ENCODE measurements around the gene TEAD3. TPM values are rescaled to one million over a fixed set of nuclear protein-coding genes. Genes with fewer than 3 reads are reported as not detected.
A peak's percentile ranks its signal among the peaks of the same experiment; 100 is the strongest.

The TEAD3 gene
- total and polyA plus RNA-seq, 2 of the 4 experiments (the other 2 are of a cell fraction): 5.2 to 28.0 TPM

GRCh38 chr6:35427851-35428321, 69.0 kb downstream of the TEAD3 start:
- peaks cover 6% of the 10 kb centered on the region for H3K9me3 ChIP-seq (ENCODE audit: control insufficient read depth, insufficient read depth, low read length)
- H3K9me1 ChIP-seq (ENCODE audit: insufficient read depth, low read length): peaks cover 34% of the 10 kb centered on the region
- H2BK15ac ChIP-seq (ENCODE audit: low read depth, low read length): peak overlapping the region; percentile 96; the same call in 2 of the 3 replicates
- H2AFZ ChIP-seq (replicated peaks; ENCODE audit: low read length, poor library complexity): peak overlapping the region; percentile 73
- H2BK20ac ChIP-seq (ENCODE audit: low read depth, low read length): peak overlapping the region; percentile 99
- H2BK120ac ChIP-seq (ENCODE audit: low read depth, low read length): peak overlapping the region; percentile 100
- H2AK9ac ChIP-seq (replicated peaks; ENCODE audit: low read depth, low read length, poor library complexity): peak overlapping the region; percentile 97
- CTCF ChIA-PET: interaction anchor here (0.9 to 2.9 kb wide), 3 partner anchors 8 to 36 kb away, joined by 3 to 8 read pairs (median 4); no protein-coding TSS in a partner anchor
- H3K4me3 ChIP-seq (ENCODE audit: insufficient read depth, low read depth, low read length): no peak overlapping the region
- no TSS peak for BruUV-seq (replicated peaks)
- no CpG with 5 or more reads among the region's 9 CpGs for WGBS, 2 experiments (ENCODE audit: extremely low coverage in 2 of 2, insufficient read length in 1 of 2)
- no peaks in the 10 kb centered on the region for H4K20me1 ChIP-seq (ENCODE audit: insufficient read depth, low read length)
- H3K9ac ChIP-seq (ENCODE audit: low read depth, low read length): peak overlapping the region; percentile 63
- peak overlapping the region; percentile 92 to 96 for H4K8ac ChIP-seq (ENCODE audit: low read depth in 2 of 2, low read length in 2 of 2)
- peak overlapping the region; percentile 92 for H3K18ac ChIP-seq (ENCODE audit: low read depth, low read length)
- H3K4me2 ChIP-seq (ENCODE audit: low read depth, low read length): peak overlapping the region; percentile 73
- peaks cover 26 to 43% of the 10 kb centered on the region in 2 experiments for H3K79me1 ChIP-seq (ENCODE audit: low read depth in 1 of 2, low read length in 2 of 2)
- ATAC-seq (ENCODE audit: low read depth) (peak; percentile 84), DNase-seq (peak; percentile 92)
- peak overlapping the region; percentile 100 for H3K4ac ChIP-seq (ENCODE audit: low read depth, low read length)
- H3K27ac ChIP-seq (ENCODE audit: insufficient read depth, low read length): peak overlapping the region; percentile 98
- H3K4me1 ChIP-seq (ENCODE audit: control insufficient read depth, insufficient read depth, low read length): peaks cover 42% of the 10 kb centered on the region
- intact Hi-C loops (cut with micrococcal nuclease) (no loop called here), in situ Hi-C loops (cut with MboI; ENCODE audit: low sequenced_read_pairs) (no loop called here), dilution Hi-C loops (cut with HindIII; ENCODE audit: low sequenced_read_pairs, unreplicated experiment) (no loop called here)
- H2BK5ac ChIP-seq (ENCODE audit: low read depth, low read length, poor library complexity, severe bottlenecking): peak overlapping the region; percentile 100
- no peak for TF ChIP-seq USF2 (IDR thresholded peaks at IDR 0.05; ENCODE audit: low read depth, low read length)
- TF ChIP-seq ELK1 (IDR thresholded peaks at IDR 0.05; ENCODE audit: borderline replicate concordance, low read depth, low read length): no peak
- no peak for TF ChIP-seq RCOR1 (IDR thresholded peaks at IDR 0.05; ENCODE audit: insufficient replicate concordance, low read length)
- TF ChIP-seq CHD1 (IDR thresholded peaks at IDR 0.05; ENCODE audit: low read depth, low read length): no peak
- TF ChIP-seq CEBPB (IDR thresholded peaks at IDR 0.05; ENCODE audit: low read depth, low read length): 0 out of 2 replicates have a peak, but pooled peaks have one; percentile 44
- no peak for TF ChIP-seq SMC3 (IDR thresholded peaks at IDR 0.05; ENCODE audit: low read depth, low read length)
- TF ChIP-seq MAZ (IDR thresholded peaks at IDR 0.05; ENCODE audit: borderline replicate concordance, low read depth, low read length): peak; percentile 20; the same call in 1 of the 2 replicates
- peak; percentile 87 for TF ChIP-seq FOS (IDR thresholded peaks at IDR 0.05; ENCODE audit: low read depth, low read length)
- peak; percentile 42 for TF ChIP-seq MAFK (IDR thresholded peaks at IDR 0.05; ENCODE audit: low read depth, low read length)
- TF ChIP-seq BHLHE40 (IDR thresholded peaks at IDR 0.05; ENCODE audit: low read depth, low read length): no peak
- TF ChIP-seq RAD21 (IDR thresholded peaks at IDR 0.05; ENCODE audit: low read length): no peak
- TF ChIP-seq CTCF (conservative IDR thresholded peaks at IDR 0.05; ENCODE audit: low read depth, low read length): no peak
- TF ChIP-seq RFX5 (IDR thresholded peaks at IDR 0.05; ENCODE audit: low read depth, low read length): no peak
- peak; percentile 93 for TF ChIP-seq MXI1 (IDR thresholded peaks at IDR 0.05; ENCODE audit: borderline replicate concordance, low read depth, low read length)
- no peak for TF ChIP-seq POLR2A (IDR thresholded peaks at IDR 0.05; ENCODE audit: low read depth, low read length)
- TF ChIP-seq NFE2L2 (IDR thresholded peaks at IDR 0.05; ENCODE audit: low read depth, low read length): no peak
- no peaks in the 10 kb centered on the region for H3K27me3 ChIP-seq (ENCODE audit: control insufficient read depth, insufficient read depth, low read length)
- peak overlapping the region; percentile 94 for H3K23ac ChIP-seq (ENCODE audit: low read depth, low read length)
- H2AK5ac ChIP-seq (ENCODE audit: low read depth, low read length): peak overlapping the region; percentile 100
- H4K5ac ChIP-seq (ENCODE audit: low read depth, low read length): peak overlapping the region; percentile 94
- peaks cover 25% of the 10 kb centered on the region for H3K36me3 ChIP-seq (ENCODE audit: control insufficient read depth, insufficient read depth, low read length)
- H3K56ac ChIP-seq (ENCODE audit: extremely low read depth, insufficient read depth, low read length): peak overlapping the region; percentile 95
- peak overlapping the region; percentile 100 for H4K91ac ChIP-seq (ENCODE audit: insufficient read depth, low read depth, low read length)
- POLR2A ChIA-PET (ENCODE audit: unreplicated experiment): interaction anchor here (0.6 to 1.4 kb wide), 4 partner anchors 8 to 111 kb away, joined by 4 to 10 read pairs (median 7); no protein-coding TSS in a partner anchor
- peak overlapping the region; percentile 98 for H3K14ac ChIP-seq (replicated peaks; ENCODE audit: low read depth, low read length)
